ENCODE measurements around the gene RNU6-8.

The RNU6-8 gene

DNA sequence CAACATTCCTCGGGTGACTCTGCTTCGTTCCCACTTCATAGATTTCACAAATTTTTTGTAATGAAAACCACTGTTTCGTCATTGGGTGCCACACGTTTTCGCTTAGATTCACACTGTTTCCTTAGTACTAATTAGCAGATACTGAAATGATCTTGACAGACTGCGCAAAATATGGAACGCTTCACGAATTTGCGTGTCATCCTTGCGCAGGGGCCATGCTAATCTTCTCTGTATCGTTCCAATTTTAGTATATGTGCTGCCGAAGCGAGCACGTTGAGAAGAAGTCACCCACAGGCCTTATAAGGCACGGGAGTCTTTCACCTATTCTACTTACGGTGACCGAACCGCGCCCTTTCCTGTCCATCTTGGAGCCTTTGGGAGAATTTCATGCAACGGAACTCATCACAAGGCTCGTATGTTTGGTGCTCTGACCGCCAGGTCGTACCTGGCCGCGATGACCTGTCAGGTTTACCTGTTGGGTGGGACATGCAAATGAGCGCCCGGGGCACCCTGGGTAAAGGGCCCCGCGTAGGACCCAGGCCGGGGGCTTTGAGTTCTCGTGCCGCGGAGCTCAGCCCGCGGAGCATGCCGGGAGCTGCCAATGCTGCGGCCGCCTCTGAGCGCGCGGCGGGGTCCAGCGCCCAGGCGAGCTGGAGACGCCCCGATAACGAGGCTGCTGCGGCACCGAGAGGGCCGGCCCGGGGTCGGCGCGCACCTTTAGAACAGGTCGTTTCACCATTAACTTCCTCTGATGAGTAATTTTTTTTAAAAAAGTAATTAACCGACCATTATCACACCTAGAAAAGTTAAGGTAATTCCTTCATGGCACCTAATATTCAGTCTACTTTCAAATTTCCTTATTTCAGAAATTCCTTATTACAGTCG is at the start of gene RNU6-8:
TSS of gene RNU6-8 (minus strand) at position 272 of the 885 bp plus-strand sequence.
- peak; percentile 66 to 75 (median 68) for DNase-seq

DNA sequence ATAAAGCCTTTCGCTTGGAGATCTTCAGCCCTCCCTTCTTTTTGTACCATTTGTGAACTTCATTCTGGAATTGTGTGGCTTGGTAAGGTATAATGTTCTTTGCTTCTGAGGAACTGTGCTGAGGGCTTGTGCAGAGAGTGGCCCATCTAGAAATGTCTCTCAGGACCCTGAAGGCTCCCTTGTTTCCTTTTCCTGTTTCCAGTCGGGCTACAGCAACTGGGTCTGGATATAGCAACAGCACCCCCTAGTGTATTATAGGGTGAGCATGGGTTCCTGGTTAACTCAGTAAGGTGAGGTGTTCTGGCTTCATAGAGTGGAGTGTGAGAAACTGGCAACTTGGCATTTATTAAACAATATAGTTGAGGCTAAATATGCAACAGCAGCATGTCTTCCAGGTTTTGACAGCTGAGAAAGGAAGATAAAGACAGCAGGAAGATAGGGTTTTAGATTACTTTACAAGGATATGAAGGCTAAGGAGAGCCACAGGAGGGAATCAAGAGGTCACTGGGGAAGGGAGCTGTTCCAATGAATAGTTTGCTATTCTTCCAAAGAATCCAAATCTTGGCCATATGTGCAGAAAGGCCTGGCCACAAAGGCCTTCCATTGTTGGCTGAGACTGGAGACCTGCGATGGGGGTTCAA is 49.1 kb upstream of the RNU6-8 start:
- peak in 1 of 4 experiments; percentile 7 for DNase-seq

DNA sequence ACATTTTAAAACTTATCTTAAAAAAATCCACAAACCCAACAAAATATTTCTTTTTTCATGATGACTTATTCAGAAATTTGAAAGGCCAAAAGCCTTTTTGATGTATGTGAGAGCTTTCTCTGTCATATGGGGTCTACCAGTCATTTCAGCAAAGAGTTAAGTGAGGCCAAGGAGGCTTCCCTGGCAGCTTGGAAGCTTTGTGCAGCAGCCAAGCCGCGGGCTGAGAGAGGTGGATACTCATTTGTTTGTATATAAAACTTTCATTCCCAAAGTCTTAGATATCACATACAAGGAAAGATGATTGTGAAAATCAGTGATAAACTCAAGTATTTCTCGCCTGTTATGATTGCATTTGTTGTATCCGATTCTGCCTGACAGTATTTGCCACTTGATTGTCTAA is 48.5 kb upstream of the RNU6-8 start:
- DNase-seq, result no peak

DNA sequence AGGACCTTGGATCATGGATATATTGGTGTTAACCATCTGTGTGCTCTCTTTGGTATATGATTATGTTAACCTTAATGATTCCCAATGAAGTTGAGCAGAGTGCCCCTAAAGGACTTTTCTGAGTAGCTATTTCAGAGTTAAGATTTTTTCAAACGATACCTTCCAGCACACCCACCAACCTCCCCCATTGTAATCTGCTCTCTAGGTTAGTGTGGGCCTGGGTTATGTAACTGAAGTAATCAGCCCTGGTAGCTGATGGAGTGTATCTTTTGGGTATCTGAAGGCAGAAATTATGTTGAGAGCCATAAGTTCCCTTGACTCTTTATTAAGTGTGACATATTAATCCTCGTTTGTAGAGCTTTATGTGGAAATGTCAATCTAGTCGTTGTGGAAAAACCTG is 47.6 kb upstream of the RNU6-8 start:
- DNase-seq, result no peak

DNA sequence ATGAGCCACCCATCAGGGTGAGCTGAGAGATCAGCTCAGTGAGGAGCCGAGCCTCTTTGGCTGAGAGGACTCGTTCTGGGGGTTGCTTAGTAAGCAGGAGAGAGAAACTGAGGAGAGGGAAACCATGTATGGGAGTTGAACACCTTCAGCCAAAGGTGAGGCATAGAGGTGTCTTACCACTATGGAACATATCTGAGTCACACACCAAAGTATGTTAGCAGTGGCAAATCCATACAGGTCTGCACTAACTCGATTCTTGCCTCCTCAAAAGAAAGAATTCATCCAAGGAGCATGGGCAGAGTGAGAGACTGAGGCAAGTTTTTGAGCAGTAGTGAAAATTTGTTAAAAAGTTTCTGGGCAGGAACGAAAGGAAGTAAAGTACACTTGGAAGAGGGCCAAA is 46.7 kb upstream of the RNU6-8 start:
- DNase-seq, result no peak

DNA sequence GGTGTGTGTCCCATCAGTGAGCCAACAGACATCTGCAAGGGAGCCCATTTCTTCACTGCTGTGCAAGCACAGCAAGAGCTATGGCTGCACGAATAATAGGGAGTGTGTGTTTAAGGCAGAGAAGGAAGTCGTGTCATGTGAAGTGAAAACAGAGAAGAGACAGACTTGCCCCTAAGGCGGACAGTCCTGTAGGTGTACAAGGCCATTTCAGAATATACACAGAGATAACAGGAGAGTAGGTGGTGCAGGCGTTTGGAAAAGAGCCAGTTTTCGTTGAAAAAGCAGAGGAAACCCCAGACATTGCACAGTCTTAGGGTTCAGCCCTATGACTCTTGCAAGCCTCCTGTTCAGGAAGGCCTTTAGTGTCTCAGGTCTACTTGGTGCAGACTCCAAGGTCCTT is 46.3 kb upstream of the RNU6-8 start:
- no peak for DNase-seq

- DNase-seq, result no peak
Measured at GRCh38 chr14:32246751-32247150, 43.7 kb upstream of the RNU6-8 start.

GRCh38 chr14:32244404-32244803 is 41.3 kb upstream of the RNU6-8 start:
- no peak for DNase-seq

DNA sequence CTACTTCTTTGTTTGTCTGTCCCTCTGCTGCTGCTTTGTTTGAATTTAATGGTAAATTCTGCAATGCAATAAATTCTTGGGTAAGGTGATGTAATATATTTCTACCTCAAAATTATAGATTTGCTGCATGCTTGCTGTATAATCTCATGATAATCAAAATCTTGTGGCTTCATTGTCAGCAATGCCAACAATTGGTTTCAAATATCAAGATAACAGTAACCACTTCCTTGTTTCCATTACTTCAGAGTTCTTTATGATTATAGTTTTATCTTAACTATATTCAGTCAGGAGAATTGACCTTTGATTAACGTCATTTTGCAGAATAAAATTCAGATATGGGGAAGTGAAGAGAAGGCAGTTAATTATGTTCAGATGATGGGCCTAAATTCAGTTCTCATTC is 30.2 kb upstream of the RNU6-8 start:
- no peak for DNase-seq

DNA sequence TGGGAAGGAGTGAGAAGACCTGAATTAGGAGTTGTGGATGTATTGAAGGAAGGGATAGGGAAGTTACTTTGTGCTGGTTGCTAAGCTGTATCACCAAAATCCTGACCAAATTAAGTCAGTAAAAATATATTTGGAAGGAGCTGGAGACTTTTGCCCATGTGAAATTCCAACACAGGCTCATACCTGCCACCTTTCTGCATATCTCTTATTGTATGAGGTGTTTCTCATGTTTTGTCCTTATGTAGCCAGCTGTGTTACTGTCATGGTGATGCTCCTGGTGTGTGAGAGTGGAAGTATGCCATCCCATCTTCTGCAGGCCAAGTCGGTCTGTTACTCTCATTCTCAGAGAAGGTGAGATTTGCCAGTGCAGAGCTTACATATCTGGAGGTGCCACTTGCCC is 29.4 kb upstream of the RNU6-8 start:
- DNase-seq, result no peak

GRCh38 chr14:32230695-32231280 is 27.7 kb upstream of the RNU6-8 start:
- DNase-seq, result no peak

- DNase-seq, result no peak
Measured at GRCh38 chr14:32230181-32230580, 27.1 kb upstream of the RNU6-8 start.

DNA sequence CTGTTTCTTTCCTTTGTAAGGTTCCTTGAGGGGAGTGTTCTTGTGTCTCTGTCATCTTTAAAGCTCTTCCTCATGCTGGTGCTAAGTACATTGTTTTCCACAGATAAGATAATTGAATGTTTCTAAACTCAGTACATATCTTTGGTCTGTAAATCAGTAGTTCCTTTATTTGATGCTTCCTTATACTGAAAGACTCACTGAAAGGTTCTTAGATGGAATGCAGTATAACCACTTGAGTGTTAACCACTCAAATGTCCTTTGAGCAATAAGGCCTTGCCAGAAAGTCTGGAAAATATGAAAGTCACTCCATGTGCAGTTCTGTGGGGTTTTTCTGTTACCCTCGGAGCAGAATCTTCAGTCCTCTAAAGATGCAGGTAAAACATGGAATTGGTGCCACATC is 23.0 kb upstream of the RNU6-8 start:
- no peak for DNase-seq

- DNase-seq, result no peak
Measured at GRCh38 chr14:32225378-32225920, 22.4 kb upstream of the RNU6-8 start.

DNA sequence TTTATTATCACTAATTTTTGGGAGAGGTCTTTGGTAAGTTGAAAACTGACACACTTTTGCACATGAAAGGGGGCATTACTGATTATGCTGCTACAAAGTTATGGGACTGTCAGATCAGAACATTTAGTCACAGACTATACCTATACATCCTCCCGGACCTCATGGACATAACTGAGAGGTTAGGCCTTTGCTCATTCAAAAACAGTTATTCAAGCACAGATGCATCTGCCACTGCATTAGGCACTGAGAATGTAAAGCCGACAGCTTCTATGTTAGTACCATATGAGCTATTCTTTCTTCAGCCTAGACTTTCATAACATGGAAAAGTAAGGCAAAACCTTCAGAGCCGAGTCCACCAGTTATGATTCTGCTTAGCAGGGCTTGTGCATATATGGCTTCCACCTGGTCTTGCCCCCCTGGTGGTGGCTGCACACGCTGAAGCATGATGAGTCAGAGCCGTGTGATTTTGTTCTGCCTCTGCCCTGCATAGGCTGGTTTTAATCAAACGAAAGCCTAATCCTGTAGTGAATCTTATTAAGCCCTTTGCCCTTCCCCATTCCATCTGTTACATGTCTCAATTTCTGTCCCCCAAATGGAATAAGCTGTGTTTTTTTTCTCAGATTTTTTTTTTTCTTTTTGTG is 21.8 kb upstream of the RNU6-8 start:
- DNase-seq, result no peak

GRCh38 chr14:32217301-32217700 is 14.2 kb upstream of the RNU6-8 start:
- DNase-seq, result no peak

- DNase-seq, result no peak
Measured at GRCh38 chr14:32212833-32213232, 9.8 kb upstream of the RNU6-8 start.

- no peak for DNase-seq
Measured at GRCh38 chr14:32211068-32211404, 8.0 kb upstream of the RNU6-8 start.

DNA sequence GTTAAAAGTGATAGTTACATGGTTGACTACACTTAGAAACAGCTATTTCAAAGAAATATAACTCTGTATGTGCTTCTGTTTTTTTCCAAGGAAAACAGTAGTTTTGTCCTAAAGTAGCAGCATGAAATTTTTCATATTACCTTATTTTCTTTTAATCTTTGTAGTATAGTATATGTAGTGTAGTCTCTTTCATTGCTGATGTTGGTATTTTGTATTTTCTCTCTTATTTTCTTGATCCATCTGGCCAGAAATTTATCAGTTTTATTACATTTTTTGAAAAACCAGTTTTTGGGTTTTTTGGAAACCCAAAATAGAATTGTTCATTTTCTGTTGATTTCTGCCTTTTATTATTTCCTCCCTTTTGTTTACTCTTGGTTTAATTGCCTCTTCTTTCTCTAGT is 6.4 kb upstream of the RNU6-8 start:
- DNase-seq, result no peak

- DNase-seq, result no peak
Measured at GRCh38 chr14:32208490-32208889, 5.4 kb upstream of the RNU6-8 start.

DNA sequence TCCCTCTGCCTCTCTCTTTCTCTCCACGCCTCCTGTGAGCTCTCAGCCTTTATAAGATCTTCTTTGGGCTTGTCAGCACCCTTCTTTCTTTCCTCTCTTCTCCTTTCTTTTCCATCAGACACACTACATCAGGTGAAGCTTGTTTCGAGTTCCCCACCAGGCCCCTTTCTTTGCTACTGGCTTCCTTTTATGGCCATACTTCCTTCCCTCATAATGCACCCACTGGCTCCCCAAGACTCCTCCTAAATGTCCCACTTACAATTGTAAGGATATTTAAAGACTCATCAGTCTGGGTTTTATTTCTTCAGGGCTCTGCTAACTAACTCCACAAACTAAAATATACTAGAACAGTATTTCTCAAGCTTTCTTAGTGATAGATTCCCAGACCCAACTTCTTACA is 3.5 kb upstream of the RNU6-8 start:
- no peak for DNase-seq

DNA sequence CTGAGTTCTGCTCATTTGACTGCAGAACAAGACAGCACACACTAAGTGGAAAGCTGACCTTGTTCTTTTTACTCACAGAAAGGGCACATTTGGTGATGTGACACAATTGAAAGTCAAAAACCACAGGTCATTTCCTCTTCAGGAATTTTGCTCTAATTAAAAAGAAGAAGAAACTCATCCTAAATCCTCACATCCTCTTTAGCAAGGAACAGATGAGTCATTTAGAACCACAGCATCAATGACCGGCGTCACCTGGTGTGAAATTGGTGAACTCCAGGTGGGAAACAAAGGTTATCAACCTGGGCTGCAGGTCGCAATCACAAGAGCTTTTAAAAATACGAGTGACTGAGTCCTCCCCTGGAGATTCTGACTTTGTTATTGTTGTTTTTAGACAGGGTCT is 2.9 kb upstream of the RNU6-8 start:
- DNase-seq, result no peak

DNA sequence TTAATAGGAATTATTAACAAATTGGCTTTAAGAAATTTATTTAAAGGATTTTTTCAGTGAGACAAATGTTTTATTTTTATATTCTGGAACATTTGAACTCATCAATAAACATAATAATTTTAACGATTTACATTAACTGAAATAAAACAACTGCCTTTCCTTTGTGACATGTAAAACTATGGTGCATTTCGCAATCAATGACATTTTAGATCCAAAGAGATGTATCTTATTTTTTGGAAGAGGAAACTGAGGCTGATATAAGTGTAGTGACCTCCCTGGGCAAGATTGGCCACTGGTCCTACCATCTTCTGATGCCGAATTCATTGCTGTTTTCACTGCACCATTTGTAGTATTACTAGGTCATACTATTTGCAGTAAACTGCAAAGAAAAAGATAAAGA is 2.5 kb upstream of the RNU6-8 start:
- no peak for DNase-seq
